CMK (cell line): Measurements from ENCODE around the gene SLC38A9.
"Not testable (repeated sequence)": the region's sequence is repeated elsewhere in the genome, so short reads cannot be mapped to it uniquely, and the experiment has no call there.

ENCODE experiments used
- DNase-seq: peaks from one replicate; pipeline ENCODE4 v3.0.0-alpha.2; 2010; ENCODE audit warnings: low read depth

The SLC38A9 gene

GRCh38 chr5:55712023-55712859, at the start of gene SLC38A9:
TSS of gene SLC38A9 (minus strand) at chr5:55712324. CDS start at chr5:55697958, 14,366 bp downstream.
- peak; percentile 68 for DNase-seq

GRCh38 chr5:55761721-55762120, 49.6 kb upstream of the SLC38A9 start:
- not testable (repeated sequence) for DNase-seq

GRCh38 chr5:55758714-55759113, 46.6 kb upstream of the SLC38A9 start:
- no peak for DNase-seq

- DNase-seq, result no peak
These were observed 46.1 kb upstream of the SLC38A9 start for GRCh38 chr5:55758231-55758630.

GRCh38 chr5:55750499-55750898, 38.4 kb upstream of the SLC38A9 start:
- DNase-seq, result no peak

GRCh38 chr5:55750063-55750462, 37.9 kb upstream of the SLC38A9 start:
- no peak for DNase-seq

- DNase-seq, result no peak
These were observed 37.3 kb upstream of the SLC38A9 start for GRCh38 chr5:55749387-55749786.

- no peak for DNase-seq
These were observed 35.7 kb upstream of the SLC38A9 start for GRCh38 chr5:55747778-55748318.

- no peak for DNase-seq
These were observed 30.7 kb upstream of the SLC38A9 start for GRCh38 chr5:55742778-55743177.

- no peak for DNase-seq
These were observed 25.7 kb upstream of the SLC38A9 start, which contains the start of gene DDX4 for GRCh38 chr5:55737793-55738192. TSS of gene DDX4 (plus strand) at chr5:55738061. CDS start at chr5:55738964, 903 bp downstream.

GRCh38 chr5:55734658-55735057, 22.5 kb upstream of the SLC38A9 start:
- DNase-seq, result no peak

- DNase-seq, result no peak
These were observed 20.5 kb upstream of the SLC38A9 start for GRCh38 chr5:55732585-55732984.

GRCh38 chr5:55731848-55732247, 19.7 kb upstream of the SLC38A9 start:
- DNase-seq, result no peak

GRCh38 chr5:55724281-55724680, 12.2 kb upstream of the SLC38A9 start:
- DNase-seq, result no peak

GRCh38 chr5:55720188-55720703, 8.1 kb upstream of the SLC38A9 start:
- no peak for DNase-seq

GRCh38 chr5:55719026-55719425, 6.9 kb upstream of the SLC38A9 start:
- not testable (repeated sequence) for DNase-seq

- DNase-seq, result no peak
These were observed 3.5 kb upstream of the SLC38A9 start for GRCh38 chr5:55715519-55716078.

GRCh38 chr5:55714749-55715148, 2.6 kb upstream of the SLC38A9 start:
- no peak for DNase-seq

- no peak for DNase-seq
These were observed 2.2 kb upstream of the SLC38A9 start for GRCh38 chr5:55714339-55714738.

- no peak for DNase-seq
These were observed 1.7 kb upstream of the SLC38A9 start for GRCh38 chr5:55713871-55714270.

- no peak for DNase-seq
These were observed 559 bp downstream of the SLC38A9 start for GRCh38 chr5:55711507-55712022.

GRCh38 chr5:55708732-55709131, 3.4 kb downstream of the SLC38A9 start:
- DNase-seq, result no peak

- no peak for DNase-seq
These were observed 5.9 kb downstream of the SLC38A9 start for GRCh38 chr5:55706230-55706629.
